Suppressor macrophage treated with lipopolysaccharide for 4 hours (primary cell): ENCODE measurements around the gene WNT3.
"Not testable (repeated sequence)": the region's sequence is repeated elsewhere in the genome, so short reads cannot be mapped to it uniquely, and the experiment has no call there.

Source experiments
- DNase-seq: peaks from one replicate; pipeline ENCODE4 v3.0.0-alpha.2; 2020

WNT3 gene

GRCh38 chr17:46818316-46818928 lies at the start of gene WNT3:
Gene WNT3, minus strand, starts transcription at chr17:46818692. Its CDS starts 95 bp downstream, at chr17:46818597.
- DNase-seq: peak; percentile 15

- DNase-seq: no peak
Measured at GRCh38 chr17:46866747-46867146, 48.3 kb upstream of the WNT3 start.

GRCh38 chr17:46866325-46866724 lies 47.8 kb upstream of the WNT3 start:
- DNase-seq: no peak

GRCh38 chr17:46865100-46865499 lies 46.6 kb upstream of the WNT3 start:
- DNase-seq: no peak

GRCh38 chr17:46863383-46864121 lies 45.1 kb upstream of the WNT3 start:
- no peak for DNase-seq

GRCh38 chr17:46862949-46863348 lies 44.5 kb upstream of the WNT3 start:
- no peak for DNase-seq

GRCh38 chr17:46859996-46860395 lies 41.5 kb upstream of the WNT3 start:
- DNase-seq: no peak

- no peak for DNase-seq
Measured at GRCh38 chr17:46857600-46857999, 39.1 kb upstream of the WNT3 start.

- no peak for DNase-seq
Measured at GRCh38 chr17:46854948-46855347, 36.5 kb upstream of the WNT3 start.

GRCh38 chr17:46854515-46854914 lies 36.0 kb upstream of the WNT3 start:
- DNase-seq: no peak

GRCh38 chr17:46853896-46854444 lies 35.5 kb upstream of the WNT3 start:
- no peak for DNase-seq

- no peak for DNase-seq
Measured at GRCh38 chr17:46851029-46851741, 32.7 kb upstream of the WNT3 start, which contains the start of gene WNT9B. Gene WNT9B, plus strand, starts transcription at chr17:46851583. Its CDS starts 56 bp downstream, at chr17:46851639.

- no peak for DNase-seq
Measured at GRCh38 chr17:46850688-46851028, 32.2 kb upstream of the WNT3 start.

- DNase-seq: no peak
Measured at GRCh38 chr17:46848534-46848933, 30.0 kb upstream of the WNT3 start.

- no peak for DNase-seq
Measured at GRCh38 chr17:46847204-46848191, 29.0 kb upstream of the WNT3 start.

- peak; percentile 17 for DNase-seq
Measured at GRCh38 chr17:46842835-46843234, 24.3 kb upstream of the WNT3 start.

- DNase-seq: peak; percentile 42
Measured at GRCh38 chr17:46841561-46842379, 23.3 kb upstream of the WNT3 start.

- not testable (repeated sequence) for DNase-seq
Measured at GRCh38 chr17:46840596-46840995, 22.1 kb upstream of the WNT3 start.

GRCh38 chr17:46839211-46839610 lies 20.7 kb upstream of the WNT3 start:
- no peak for DNase-seq

- no peak for DNase-seq
Measured at GRCh38 chr17:46837521-46837920, 19.0 kb upstream of the WNT3 start.

- no peak for DNase-seq
Measured at GRCh38 chr17:46836500-46836899, 18.0 kb upstream of the WNT3 start.
